Stimulated activated CD8-positive, alpha-beta memory T cell treated with anti-CD3 and anti-CD28 coated beads, Interleukin-4, amount 100 ng/mL, for 4 hours (primary cell): ENCODE data around the gene RBM47.

Source experiments
- DNase-seq, 2 donors: peaks; one replicate each; pipeline ENCODE4 v3.0.0-alpha.2; 2020; ENCODE audit warnings: low read depth in 2 of 2, low spot score in 1 of 2

The RBM47 gene

GRCh38 chr4:40592034-40592433, 37.6 kb downstream of the RBM47 start:
- DNase-seq: no peak

GRCh38 chr4:40587826-40588225, 41.8 kb downstream of the RBM47 start:
- no peak for DNase-seq

GRCh38 chr4:40587351-40587750, 42.3 kb downstream of the RBM47 start:
- DNase-seq: no peak

GRCh38 chr4:40586729-40587128, 42.9 kb downstream of the RBM47 start:
- DNase-seq: no peak

GRCh38 chr4:40586034-40586433, 43.6 kb downstream of the RBM47 start:
- DNase-seq: no peak

- no peak for DNase-seq
These were observed 44.4 kb downstream of the RBM47 start for GRCh38 chr4:40585201-40585799.

GRCh38 chr4:40584517-40585141, 45.0 kb downstream of the RBM47 start:
- no peak for DNase-seq

GRCh38 chr4:40583850-40584439, 45.7 kb downstream of the RBM47 start:
- no peak for DNase-seq

- DNase-seq: no peak
These were observed 47.3 kb downstream of the RBM47 start for GRCh38 chr4:40582413-40582812.

GRCh38 chr4:40581254-40582140, 48.2 kb downstream of the RBM47 start:
- DNase-seq: no peak

- DNase-seq: no peak
These were observed 49.7 kb downstream of the RBM47 start for GRCh38 chr4:40579983-40580382.

- DNase-seq: no peak
These were observed 51.9 kb downstream of the RBM47 start for GRCh38 chr4:40577588-40578253.

- peak in 1 of 2 donors; percentile 4 for DNase-seq
These were observed 52.8 kb downstream of the RBM47 start for GRCh38 chr4:40576651-40577480.

- no peak for DNase-seq
These were observed 53.8 kb downstream of the RBM47 start for GRCh38 chr4:40575846-40576245.

- DNase-seq: no peak
These were observed 55.9 kb downstream of the RBM47 start for GRCh38 chr4:40573593-40574311.

GRCh38 chr4:40572692-40573310, 56.9 kb downstream of the RBM47 start:
- no peak for DNase-seq

GRCh38 chr4:40571208-40571607, 58.5 kb downstream of the RBM47 start:
- DNase-seq: no peak

GRCh38 chr4:40570348-40571077, 59.2 kb downstream of the RBM47 start:
- no peak for DNase-seq
